Mesenchymal stem cell (in vitro differentiated cells and primary cell): Measurements from ENCODE around the gene AREG.

Experiments used
- DNase-seq: peaks from one replicate; pipeline ENCODE4 v3.0.0-alpha.2; 2013
- H2AFZ ChIP-seq: one replicate; pipeline ENCODE4 v1.6.1; 2013; ENCODE audit warnings: low read depth, mild to moderate bottlenecking, control low read depth, inconsistent platforms, low read length, moderate library complexity
- H2AK5ac ChIP-seq: 2 replicates; pipeline ENCODE4 v1.6.1; 2013; ENCODE audit warnings: low read length, moderate library complexity, mild to moderate bottlenecking, inconsistent platforms; ENCODE audit not compliant: severe bottlenecking
- H2BK120ac ChIP-seq: one replicate; pipeline ENCODE4 v1.6.1; 2013; ENCODE audit warnings: low read depth, mild to moderate bottlenecking, inconsistent platforms, low read length, moderate library complexity
- H2BK12ac ChIP-seq, 2 experiments: one replicate each; pipeline ENCODE4 v1.6.1; 2013; ENCODE audit warnings: inconsistent platforms in 2 of 2, low read length in 2 of 2, mild to moderate bottlenecking in 2 of 2, moderate library complexity in 2 of 2, control low read depth in 1 of 2
- H2BK15ac ChIP-seq: one replicate; pipeline ENCODE4 v1.6.1; 2013; ENCODE audit warnings: mild to moderate bottlenecking, low read depth, inconsistent platforms; ENCODE audit not compliant: poor library complexity, severe bottlenecking
- H2BK5ac ChIP-seq: 2 replicates; pipeline ENCODE4 v1.6.1; 2013; ENCODE audit warnings: low read depth, mild to moderate bottlenecking, low read length, control low read depth, inconsistent platforms; ENCODE audit not compliant: poor library complexity, severe bottlenecking
- H3K14ac ChIP-seq, 2 experiments: one replicate each; pipeline ENCODE4 v1.6.1; 2013; ENCODE audit warnings: inconsistent platforms in 2 of 2, low read length in 2 of 2, control low read depth in 1 of 2, mild to moderate bottlenecking in 1 of 2, moderate library complexity in 1 of 2
- H3K18ac ChIP-seq, 2 experiments: one replicate each; pipeline ENCODE4 v1.6.1; 2013; ENCODE audit warnings: inconsistent platforms in 2 of 2, low read length in 2 of 2, control low read depth in 1 of 2, low read depth in 1 of 2, mild to moderate bottlenecking in 1 of 2
- H3K23ac ChIP-seq, 2 experiments: one replicate each; pipeline ENCODE4 v1.6.1; 2013; ENCODE audit warnings: inconsistent platforms in 2 of 2, low read length in 2 of 2, mild to moderate bottlenecking in 2 of 2, moderate library complexity in 2 of 2, control low read depth in 1 of 2
- H3K27ac ChIP-seq: 2 replicates; pipeline ENCODE4 v1.5.1; 2013; ENCODE audit warnings: mild to moderate bottlenecking, moderate library complexity, low read length, control low read depth, inconsistent platforms; ENCODE audit not compliant: poor library complexity, severe bottlenecking
- H3K27me3 ChIP-seq, 2 experiments: 2 replicates each; pipeline versions ENCODE4 v1.6.1 to v1.7.0; 2013; ENCODE audit warnings: low read length in 2 of 2, mild to moderate bottlenecking in 2 of 2, moderate library complexity in 2 of 2, control low read depth in 1 of 2, inconsistent platforms in 1 of 2; ENCODE audit not compliant: control insufficient read depth in 1 of 2, insufficient read depth in 1 of 2
- H3K36me3 ChIP-seq, 2 experiments: 2 replicates each; pipeline versions ENCODE4 v1.6.1 to v1.7.0; 2013; ENCODE audit warnings: low read length in 2 of 2, control low read depth in 1 of 2, inconsistent platforms in 1 of 2, low read depth in 1 of 2, mild to moderate bottlenecking in 1 of 2; ENCODE audit not compliant: insufficient read depth in 2 of 2, control insufficient read depth in 1 of 2
- H3K4ac ChIP-seq, 2 experiments: one replicate each; pipeline ENCODE4 v1.6.1; 2013; ENCODE audit warnings: inconsistent platforms in 2 of 2, low read length in 2 of 2, mild to moderate bottlenecking in 2 of 2, moderate library complexity in 2 of 2, control low read depth in 1 of 2, low read depth in 1 of 2
- H3K4me1 ChIP-seq: 2 replicates; pipeline ENCODE4 v1.6.1; 2013; ENCODE audit warnings: low read depth, low read length, control low read depth; ENCODE audit not compliant: control insufficient read depth, insufficient read depth
- H3K4me2 ChIP-seq: 2 replicates; pipeline ENCODE4 v1.6.1; 2013; ENCODE audit warnings: low read length, mild to moderate bottlenecking, inconsistent platforms; ENCODE audit not compliant: poor library complexity, severe bottlenecking
- H3K4me3 ChIP-seq, 2 experiments: 2 replicates each; pipeline versions ENCODE4 v1.5.1 to v1.7.0; 2013; ENCODE audit warnings: low read length in 2 of 2, mild to moderate bottlenecking in 2 of 2, control low read depth in 1 of 2, low read depth in 1 of 2; ENCODE audit not compliant: insufficient read depth in 1 of 2
- H3K79me1 ChIP-seq: replicated peaks from 2 replicates; pipeline ENCODE4 v1.6.1; 2013; ENCODE audit warnings: mild to moderate bottlenecking, control low read depth, low read length, inconsistent platforms; ENCODE audit not compliant: poor library complexity, severe bottlenecking
- H3K9ac ChIP-seq: 2 replicates; pipeline ENCODE4 v1.7.0; 2013; ENCODE audit warnings: mild to moderate bottlenecking, low read length, moderate library complexity
- H3K9me3 ChIP-seq: 2 replicates; pipeline ENCODE4 v1.7.0; 2013; ENCODE audit warnings: mild to moderate bottlenecking, low read length; ENCODE audit not compliant: control insufficient read depth
- H4K8ac ChIP-seq: one replicate; pipeline ENCODE4 v1.6.1; 2013; ENCODE audit warnings: inconsistent platforms, mild to moderate bottlenecking, low read length, moderate library complexity
- H4K91ac ChIP-seq: one replicate; pipeline ENCODE4 v1.6.1; 2013; ENCODE audit warnings: mild to moderate bottlenecking, low read length, inconsistent platforms
- WGBS: methylation state at CpG from one replicate; pipeline ENCODE4 v1.1.7; 2013; ENCODE audit warnings: mixed read lengths; 5-methylcytosine and 5-hydroxymethylcytosine counted together

AREG gene

DNA sequence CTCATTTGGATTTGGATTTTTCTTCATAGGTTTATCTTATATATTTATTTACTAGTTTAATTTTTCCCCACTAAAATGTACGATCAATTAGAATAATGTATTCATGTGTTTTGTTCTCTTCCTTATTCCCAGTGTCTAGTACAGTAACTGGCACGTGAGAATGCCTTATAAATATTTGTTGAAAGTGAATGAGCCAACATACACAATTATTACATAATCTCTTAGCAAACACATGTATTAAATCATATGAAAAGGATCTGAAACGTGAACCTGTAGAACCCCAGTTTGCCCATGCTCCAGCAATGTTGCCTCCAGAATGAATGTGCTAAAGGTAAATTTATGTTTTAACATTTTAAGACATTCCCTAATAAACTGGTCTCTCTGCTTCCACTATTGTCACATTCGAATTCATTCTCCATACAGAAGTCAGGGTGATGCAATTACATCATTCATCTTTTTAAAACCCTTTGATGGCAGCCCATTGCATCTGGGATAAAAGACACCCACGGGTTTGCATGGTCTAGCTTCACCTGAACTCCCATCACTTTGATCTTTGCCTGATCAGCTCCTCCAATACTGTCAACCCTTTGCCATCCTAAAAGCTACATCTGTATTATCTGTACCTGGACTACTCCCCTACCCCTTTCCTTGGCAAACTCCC, 30.7 kb upstream of the AREG start:
- no peaks in the 10 kb centered on the region for H3K9me3 ChIP-seq
- no peak overlapping the region for H3K4me2 ChIP-seq
- H3K18ac ChIP-seq: no peak overlapping the region
- no peak overlapping the region for H3K4me3 ChIP-seq
- 43% methylated on average over 2 of the region's 5 CpGs for WGBS
- H2BK120ac ChIP-seq: no peak overlapping the region
- H3K27ac ChIP-seq: no peak overlapping the region
- H2AFZ ChIP-seq: no peak overlapping the region
- no peak overlapping the region for H2BK5ac ChIP-seq
- no peak overlapping the region for H2AK5ac ChIP-seq
- no peak for DNase-seq
- no peak overlapping the region for H3K23ac ChIP-seq
- no peaks in the 10 kb centered on the region for H3K27me3 ChIP-seq
- H3K79me1 ChIP-seq: no peaks in the 10 kb centered on the region
- no peak overlapping the region for H3K4ac ChIP-seq
- no peak overlapping the region for H3K9ac ChIP-seq
- H2BK12ac ChIP-seq: no peak overlapping the region
- no peaks in the 10 kb centered on the region for H3K4me1 ChIP-seq
- no peak overlapping the region for H3K14ac ChIP-seq
- no peak overlapping the region for H4K91ac ChIP-seq
- no peak overlapping the region for H4K8ac ChIP-seq
- no peaks in the 10 kb centered on the region for H3K36me3 ChIP-seq
- no peak overlapping the region for H2BK15ac ChIP-seq

GRCh38 chr4:74415602-74416300, 29.2 kb upstream of the AREG start:
- 100% methylated on average over 1 of the region's 3 CpGs for WGBS
- no peak overlapping the region for H3K14ac ChIP-seq
- H3K4me2 ChIP-seq: no peak overlapping the region
- no peak overlapping the region for H2BK15ac ChIP-seq
- no peak overlapping the region for H3K9ac ChIP-seq
- H3K36me3 ChIP-seq: no peaks in the 10 kb centered on the region
- no peak overlapping the region for H3K23ac ChIP-seq
- H3K27me3 ChIP-seq: no peaks in the 10 kb centered on the region
- H3K79me1 ChIP-seq: no peaks in the 10 kb centered on the region
- H3K4me3 ChIP-seq: no peak overlapping the region
- no peaks in the 10 kb centered on the region for H3K9me3 ChIP-seq
- no peak overlapping the region for H3K27ac ChIP-seq
- H4K8ac ChIP-seq: no peak overlapping the region
- H3K18ac ChIP-seq: no peak overlapping the region
- H2AK5ac ChIP-seq: no peak overlapping the region
- H3K4ac ChIP-seq: no peak overlapping the region
- no peak overlapping the region for H4K91ac ChIP-seq
- H2BK12ac ChIP-seq: no peak overlapping the region
- H2AFZ ChIP-seq: no peak overlapping the region
- H3K4me1 ChIP-seq: no peaks in the 10 kb centered on the region
- DNase-seq: no peak
- H2BK5ac ChIP-seq: no peak overlapping the region
- no peak overlapping the region for H2BK120ac ChIP-seq

- no peaks in the 10 kb centered on the region for H3K4me1 ChIP-seq
- no peak overlapping the region for H2AK5ac ChIP-seq
- H4K91ac ChIP-seq: no peak overlapping the region
- no peaks in the 10 kb centered on the region for H3K27me3 ChIP-seq
- peak overlapping the region; percentile 12 for H2BK15ac ChIP-seq
- 43% methylated on average over 5 of the region's 6 CpGs for WGBS
- peak; percentile 70 for DNase-seq
- H3K18ac ChIP-seq: peak overlapping the region in 1 of 2 experiments; percentile 54
- no peak overlapping the region for H3K14ac ChIP-seq
- H4K8ac ChIP-seq: no peak overlapping the region
- no peak overlapping the region for H2BK5ac ChIP-seq
- no peaks in the 10 kb centered on the region for H3K36me3 ChIP-seq
- H3K27ac ChIP-seq: no peak overlapping the region
- peak overlapping the region in 1 of 2 experiments; percentile 73 for H2BK12ac ChIP-seq
- peak overlapping the region; percentile 28 for H3K9ac ChIP-seq
- no peak overlapping the region for H3K23ac ChIP-seq
- H3K9me3 ChIP-seq: no peaks in the 10 kb centered on the region
- no peaks in the 10 kb centered on the region for H3K79me1 ChIP-seq
- no peak overlapping the region for H3K4ac ChIP-seq
- H3K4me2 ChIP-seq: no peak overlapping the region
- no peak overlapping the region for H3K4me3 ChIP-seq
- H2BK120ac ChIP-seq: no peak overlapping the region
- no peak overlapping the region for H2AFZ ChIP-seq
Observed at GRCh38 chr4:74418063-74418670, 26.8 kb upstream of the AREG start.

GRCh38 chr4:74420863-74421262, 24.1 kb upstream of the AREG start:
- Histone ChIP-seq H3K79me1 (no peaks in the 10 kb centered on the region), H4K8ac (no peak overlapping the region), H3K23ac (no peak overlapping the region), H3K9ac (no peak overlapping the region), H3K27ac (no peak overlapping the region), H3K14ac (no peak overlapping the region), H3K9me3 (no peaks in the 10 kb centered on the region), H2BK120ac (no peak overlapping the region), H3K4ac (no peak overlapping the region), H2BK15ac (no peak overlapping the region), H3K4me2 (no peak overlapping the region), H3K27me3 (no peaks in the 10 kb centered on the region), H2AK5ac (no peak overlapping the region), H3K36me3 (no peaks in the 10 kb centered on the region), H2BK12ac (no peak overlapping the region), H3K4me3 (no peak overlapping the region), H3K4me1 (no peaks in the 10 kb centered on the region), H4K91ac (no peak overlapping the region), H3K18ac (no peak overlapping the region), H2BK5ac (no peak overlapping the region), H2AFZ (no peak overlapping the region)
- WGBS: no CpG with 5 or more reads among the region's 5 CpGs
- DNase-seq: peak; percentile 42
